Measurements from ENCODE around the gene MTFP1.
"Not testable (repeated sequence)": the region's sequence is repeated elsewhere in the genome, so short reads cannot be mapped to it uniquely, and the experiment has no call there.

Gene MTFP1

GRCh38 chr22:30445438-30446145, 20.0 kb downstream of the MTFP1 start:
- Mint-ChIP-seq H3K4me1 (ENCODE audit: low read depth) (peaks cover 17% of the 10 kb centered on the region), H3K9me3 (ENCODE audit: low read depth) (no peaks in the 10 kb centered on the region), H3K4me3 (no peak overlapping the region), H3K36me3 (peaks cover 4% of the 10 kb centered on the region), H3K27ac (no peak overlapping the region), H3K27me3 (peaks cover 32% of the 10 kb centered on the region)

- H3K36me3 Mint-ChIP-seq, result no peaks in the 10 kb centered on the region
- H3K9me3 Mint-ChIP-seq (ENCODE audit: low read depth), result no peaks in the 10 kb centered on the region
- no peak overlapping the region for H3K27ac Mint-ChIP-seq
- H3K4me1 Mint-ChIP-seq (ENCODE audit: low read depth), result peaks cover 13% of the 10 kb centered on the region
- peaks cover 28% of the 10 kb centered on the region for H3K27me3 Mint-ChIP-seq
- no peak overlapping the region for H3K4me3 Mint-ChIP-seq
These were observed 22.1 kb downstream of the MTFP1 start for GRCh38 chr22:30447656-30448055.

GRCh38 chr22:30451488-30451887, 25.9 kb downstream of the MTFP1 start:
- H3K9me3 Mint-ChIP-seq (ENCODE audit: low read depth); H3K27ac Mint-ChIP-seq; H3K4me1 Mint-ChIP-seq (ENCODE audit: low read depth); H3K4me3 Mint-ChIP-seq; H3K36me3 Mint-ChIP-seq: not testable (repeated sequence)
- H3K27me3 Mint-ChIP-seq, result peaks cover 14% of the 10 kb centered on the region

GRCh38 chr22:30452861-30453260, 27.3 kb downstream of the MTFP1 start:
- Mint-ChIP-seq H3K4me1 (ENCODE audit: low read depth) (no peaks in the 10 kb centered on the region), H3K27ac (no peak overlapping the region), H3K36me3 (no peaks in the 10 kb centered on the region), H3K9me3 (ENCODE audit: low read depth) (no peaks in the 10 kb centered on the region), H3K27me3 (peaks cover 8% of the 10 kb centered on the region), H3K4me3 (no peak overlapping the region)

GRCh38 chr22:30453731-30454510, 28.4 kb downstream of the MTFP1 start:
- Mint-ChIP-seq H3K4me3 (no peak overlapping the region), H3K9me3 (ENCODE audit: low read depth) (no peaks in the 10 kb centered on the region), H3K27me3 (peaks cover 7% of the 10 kb centered on the region), H3K27ac (no peak overlapping the region), H3K4me1 (ENCODE audit: low read depth) (no peaks in the 10 kb centered on the region), H3K36me3 (no peaks in the 10 kb centered on the region)

- Mint-ChIP-seq H3K4me3 (no peak overlapping the region), H3K4me1 (ENCODE audit: low read depth) (no peaks in the 10 kb centered on the region), H3K9me3 (ENCODE audit: low read depth) (no peaks in the 10 kb centered on the region), H3K36me3 (no peaks in the 10 kb centered on the region), H3K27ac (no peak overlapping the region), H3K27me3 (peaks cover 9% of the 10 kb centered on the region)
These were observed 29.7 kb downstream of the MTFP1 start for GRCh38 chr22:30455075-30455840.

- no peaks in the 10 kb centered on the region for H3K4me1 Mint-ChIP-seq (ENCODE audit: low read depth)
- peaks cover 7% of the 10 kb centered on the region for H3K27me3 Mint-ChIP-seq
- H3K27ac Mint-ChIP-seq, result no peak overlapping the region
- no peaks in the 10 kb centered on the region for H3K9me3 Mint-ChIP-seq (ENCODE audit: low read depth)
- no peak overlapping the region for H3K4me3 Mint-ChIP-seq
- H3K36me3 Mint-ChIP-seq, result no peaks in the 10 kb centered on the region
These were observed 32.4 kb downstream of the MTFP1 start for GRCh38 chr22:30457981-30458380.

- H3K27ac Mint-ChIP-seq, result no peak overlapping the region
- peaks cover 7% of the 10 kb centered on the region for H3K27me3 Mint-ChIP-seq
- no peaks in the 10 kb centered on the region for H3K9me3 Mint-ChIP-seq (ENCODE audit: low read depth)
- H3K4me1 Mint-ChIP-seq (ENCODE audit: low read depth), result no peaks in the 10 kb centered on the region
- H3K36me3 Mint-ChIP-seq, result no peaks in the 10 kb centered on the region
- no peak overlapping the region for H3K4me3 Mint-ChIP-seq
These were observed 33.8 kb downstream of the MTFP1 start for GRCh38 chr22:30459181-30460052.

- Mint-ChIP-seq H3K4me3 (no peak overlapping the region), H3K9me3 (ENCODE audit: low read depth) (no peaks in the 10 kb centered on the region), H3K4me1 (ENCODE audit: low read depth) (no peaks in the 10 kb centered on the region), H3K27me3 (peaks cover 10% of the 10 kb centered on the region), H3K36me3 (peaks cover 3% of the 10 kb centered on the region), H3K27ac (no peak overlapping the region)
These were observed 34.6 kb downstream of the MTFP1 start for GRCh38 chr22:30460147-30460546.

GRCh38 chr22:30460555-30460954, 35.0 kb downstream of the MTFP1 start:
- not testable (repeated sequence) for H3K27ac Mint-ChIP-seq; H3K4me3 Mint-ChIP-seq; H3K9me3 Mint-ChIP-seq (ENCODE audit: low read depth); H3K36me3 Mint-ChIP-seq; H3K4me1 Mint-ChIP-seq (ENCODE audit: low read depth)
- peaks cover 13% of the 10 kb centered on the region for H3K27me3 Mint-ChIP-seq

GRCh38 chr22:30469165-30469564, 43.6 kb downstream of the MTFP1 start:
- no peaks in the 10 kb centered on the region for H3K9me3 Mint-ChIP-seq (ENCODE audit: low read depth)
- H3K36me3 Mint-ChIP-seq, result peaks cover 3% of the 10 kb centered on the region
- H3K27me3 Mint-ChIP-seq, result peaks cover 17% of the 10 kb centered on the region
- no peak overlapping the region for H3K4me3 Mint-ChIP-seq
- H3K27ac Mint-ChIP-seq, result no peak overlapping the region
- H3K4me1 Mint-ChIP-seq (ENCODE audit: low read depth), result no peaks in the 10 kb centered on the region

GRCh38 chr22:30470655-30471054, 45.1 kb downstream of the MTFP1 start:
- H3K9me3 Mint-ChIP-seq (ENCODE audit: low read depth), result no peaks in the 10 kb centered on the region
- H3K4me3 Mint-ChIP-seq, result no peak overlapping the region
- no peaks in the 10 kb centered on the region for H3K4me1 Mint-ChIP-seq (ENCODE audit: low read depth)
- H3K27ac Mint-ChIP-seq, result no peak overlapping the region
- H3K36me3 Mint-ChIP-seq, result no peaks in the 10 kb centered on the region
- peaks cover 10% of the 10 kb centered on the region for H3K27me3 Mint-ChIP-seq

GRCh38 chr22:30471616-30472318, 46.2 kb downstream of the MTFP1 start, which contains the start of gene SEC14L3:
SEC14L3 (minus strand) TSS chr22:30472017; CDS start chr22:30471958, 59 bp downstream.
- H3K4me3 Mint-ChIP-seq, result no peak within 1 kb of the TSS
- H3K27ac Mint-ChIP-seq, result no peak within 1 kb of the TSS
- H3K36me3 Mint-ChIP-seq, result no peaks in the 10 kb centered on the region
- no peaks in the 10 kb centered on the region for H3K9me3 Mint-ChIP-seq (ENCODE audit: low read depth)
- H3K27me3 Mint-ChIP-seq, result peaks cover 8% of the 10 kb centered on the region
- H3K4me1 Mint-ChIP-seq (ENCODE audit: low read depth), result no peaks in the 10 kb centered on the region
